Measurements from ENCODE around the gene TRIO.

Gene TRIO

DNA sequence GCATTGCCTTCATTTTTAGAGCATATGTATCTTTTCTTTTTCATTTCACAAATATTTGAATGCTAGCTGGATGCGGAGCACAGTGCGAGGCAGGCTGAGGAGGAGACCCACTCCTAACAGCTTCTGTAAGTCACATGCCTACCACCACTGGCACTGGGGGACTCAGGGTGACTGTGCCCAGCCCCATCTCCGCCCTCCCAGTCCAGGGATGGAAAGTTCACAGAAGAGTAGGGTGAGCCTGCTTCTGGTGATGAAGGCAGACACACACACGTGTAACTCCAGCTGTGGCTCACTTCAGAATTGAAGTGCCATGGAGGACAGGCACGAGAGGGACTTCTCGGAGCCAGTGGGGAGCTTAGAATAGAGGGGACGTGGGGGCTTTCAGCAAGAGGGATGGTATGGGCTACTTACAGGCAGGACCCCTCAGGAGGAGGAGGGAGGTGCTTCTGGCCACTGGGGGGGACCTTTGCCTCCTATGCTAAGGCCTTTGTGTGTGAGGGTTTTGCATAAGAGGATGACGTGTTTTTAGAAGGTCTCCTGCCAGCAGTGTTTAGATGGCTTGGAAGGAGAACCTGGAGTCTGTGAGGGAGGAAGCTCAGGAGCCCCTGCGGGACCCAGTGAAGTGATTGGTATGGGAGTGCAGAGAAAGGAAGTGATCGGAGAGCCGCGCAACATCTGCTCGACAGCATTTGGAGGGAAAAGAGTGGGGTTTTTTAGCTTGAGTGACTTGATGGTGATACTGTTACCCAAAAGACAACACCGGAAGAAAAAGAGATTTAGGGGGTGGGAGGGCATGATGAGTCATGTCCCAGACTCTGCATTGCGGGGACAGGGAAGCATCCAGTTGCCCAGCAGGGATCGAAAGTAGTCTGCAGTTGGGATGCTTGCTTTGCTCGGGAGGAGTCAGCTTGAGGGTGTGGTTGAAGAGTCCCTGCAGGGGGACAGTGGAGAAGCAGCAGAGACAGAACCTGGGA, 274.9 kb downstream of the TRIO start:
- H3K4me2 ChIP-seq = peak overlapping the region; percentile 29 to 84 (median 54)
- no peak for TF ChIP-seq Cebpa-rat (IDR thresholded peaks at IDR 0.05)

DNA sequence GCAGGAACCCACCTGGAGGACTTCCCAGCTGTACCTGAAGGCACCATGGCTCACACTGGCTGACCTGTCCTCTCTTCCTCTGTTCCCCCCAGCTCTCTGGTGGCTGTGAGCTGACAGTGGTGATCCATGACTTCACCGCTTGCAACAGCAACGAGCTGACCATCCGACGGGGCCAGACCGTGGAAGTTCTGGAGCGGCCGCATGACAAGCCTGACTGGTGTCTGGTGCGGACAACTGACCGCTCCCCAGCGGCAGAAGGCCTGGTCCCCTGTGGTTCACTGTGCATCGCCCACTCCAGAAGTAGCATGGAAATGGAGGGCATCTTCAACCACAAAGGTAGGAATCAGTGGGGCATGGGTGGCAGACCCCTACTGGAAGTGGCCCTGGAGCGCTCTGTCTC, 276.5 kb downstream of the TRIO start:
- TF ChIP-seq Cebpa-rat (IDR thresholded peaks at IDR 0.05) = no peak
- Histone ChIP-seq H3K9me3 (replicated peaks in 1 of 11) (no peaks in the 10 kb centered on the region), H3K36me3 (peaks cover 81 to 100% (median 89%) of the 10 kb centered on the region in 11 experiments), H3K4me3 (no peak overlapping the region), H4K20me1 (peaks cover 0 to 69% (median 35%) of the 10 kb centered on the region in 11 experiments; a peak in 17 of 22 replicates), H3K27me3 (no peaks in the 10 kb centered on the region), H3K27ac (no peak overlapping the region), H3K4me2 (peak overlapping the region in 10 of 11 experiments; percentile 4 to 84 (median 32); a peak in 13 of 22 replicates), H3K4me1 (peaks cover 28 to 79% (median 59%) of the 10 kb centered on the region in 10 experiments), H3K9ac (no peak overlapping the region)

More for the DNA sequence above, 274.9 kb downstream of the TRIO start:
- Histone ChIP-seq H3K9ac (no peak overlapping the region; a peak in 2 of 22 replicates), H3K9me3 (replicated peaks in 1 of 11) (no peaks in the 10 kb centered on the region), H3K27me3 (no peaks in the 10 kb centered on the region), H3K4me1 (peaks cover 28 to 89% (median 75%) of the 10 kb centered on the region in 10 experiments), H3K4me3 (no peak overlapping the region), H3K36me3 (peaks cover 65 to 97% (median 77%) of the 10 kb centered on the region in 11 experiments), H4K20me1 (peaks cover 0 to 78% (median 47%) of the 10 kb centered on the region in 11 experiments; a peak in 17 of 22 replicates), H3K27ac (peak overlapping the region in 4 of 11 experiments; percentile 8 to 38 (median 26); a peak in 3 of 22 replicates)

DNA sequence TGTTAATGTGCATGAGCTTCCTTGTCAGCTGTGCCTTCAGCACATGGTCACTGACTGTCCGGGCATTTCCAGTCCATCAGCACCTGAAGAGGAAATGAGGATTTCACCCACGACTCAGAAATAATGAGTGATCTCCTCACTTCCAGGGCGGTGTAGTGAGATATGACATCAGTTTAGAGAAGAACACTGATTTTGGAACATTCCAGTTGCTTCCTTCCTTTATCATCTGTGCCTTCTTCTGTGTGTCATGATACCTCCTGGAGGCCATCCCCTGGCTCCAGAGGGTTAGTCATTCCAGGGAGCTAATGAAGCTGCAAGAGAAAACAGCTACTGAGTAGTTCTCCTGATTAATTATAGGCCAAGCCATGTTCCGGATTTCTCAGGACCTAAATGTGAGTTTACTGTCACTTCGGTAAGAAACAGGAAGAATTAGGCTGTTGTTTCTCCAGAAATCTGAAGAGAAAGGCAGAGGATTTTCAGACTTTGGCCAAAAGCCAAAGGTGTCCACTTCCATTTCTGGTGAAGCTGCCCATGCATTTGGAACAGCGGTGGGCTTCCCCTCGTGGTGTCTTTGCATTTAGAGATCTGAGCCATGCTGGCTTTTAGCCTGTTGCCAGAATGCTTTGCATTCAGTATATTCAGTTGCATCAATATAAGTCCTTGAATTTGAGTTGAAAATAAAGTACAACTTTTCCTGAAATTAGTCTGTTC, 277.1 kb downstream of the TRIO start:
- no peak overlapping the region for H3K27ac ChIP-seq
- peaks cover 0 to 64% (median 35%) of the 10 kb centered on the region in 11 experiments; a peak in 17 of 22 replicates for H4K20me1 ChIP-seq
- H3K4me1 ChIP-seq = peaks cover 28 to 74% (median 53%) of the 10 kb centered on the region in 10 experiments
- no peak overlapping the region for H3K4me3 ChIP-seq
- H3K9ac ChIP-seq = no peak overlapping the region
- H3K9me3 ChIP-seq (replicated peaks in 1 of 11) = no peaks in the 10 kb centered on the region
- TF ChIP-seq Cebpa-rat (IDR thresholded peaks at IDR 0.05) = no peak
- H3K4me2 ChIP-seq = peak overlapping the region in 10 of 11 experiments; percentile 4 to 84 (median 32); a peak in 17 of 22 replicates
- peaks cover 85 to 100% (median 91%) of the 10 kb centered on the region in 11 experiments for H3K36me3 ChIP-seq
- no peaks in the 10 kb centered on the region for H3K27me3 ChIP-seq

DNA sequence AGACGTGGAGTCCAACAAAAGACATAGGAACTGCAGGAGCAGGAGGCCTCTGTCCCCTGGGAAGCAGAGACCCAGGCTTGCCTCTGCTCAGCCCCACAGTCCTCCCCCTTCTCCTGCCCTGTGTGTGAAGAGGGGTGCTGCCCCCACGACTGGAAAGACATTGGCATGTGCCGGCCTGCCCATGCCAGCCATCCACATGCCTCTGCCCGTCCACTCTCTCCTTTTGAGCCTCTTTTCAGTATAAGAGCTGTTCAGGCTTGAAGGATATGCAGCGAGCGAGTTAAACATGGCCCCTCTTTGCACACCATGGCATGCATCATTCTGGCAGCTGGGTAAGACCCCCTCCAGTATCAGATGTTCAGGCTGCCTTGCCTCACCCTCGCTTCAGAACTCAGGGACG, 278.7 kb downstream of the TRIO start:
- no peak for TF ChIP-seq Cebpa-rat (IDR thresholded peaks at IDR 0.05)
- H3K27me3 ChIP-seq = no peaks in the 10 kb centered on the region
- H3K4me2 ChIP-seq = 0 out of 22 replicates have a peak overlapping the region, but pooled peaks of 1 of the 11 experiments have one; percentile 22
- no peak overlapping the region for H3K4me3 ChIP-seq
- H3K9ac ChIP-seq = no peak overlapping the region
- H3K9me3 ChIP-seq (replicated peaks in 1 of 11) = no peaks in the 10 kb centered on the region
- peaks cover 91 to 100% (median 96%) of the 10 kb centered on the region in 11 experiments for H3K36me3 ChIP-seq
- no peak overlapping the region for H3K27ac ChIP-seq
- H3K4me1 ChIP-seq = peaks cover 28 to 58% (median 45%) of the 10 kb centered on the region in 10 experiments
- H4K20me1 ChIP-seq = peaks cover 0 to 63% (median 32%) of the 10 kb centered on the region in 11 experiments; a peak in 17 of 22 replicates

DNA sequence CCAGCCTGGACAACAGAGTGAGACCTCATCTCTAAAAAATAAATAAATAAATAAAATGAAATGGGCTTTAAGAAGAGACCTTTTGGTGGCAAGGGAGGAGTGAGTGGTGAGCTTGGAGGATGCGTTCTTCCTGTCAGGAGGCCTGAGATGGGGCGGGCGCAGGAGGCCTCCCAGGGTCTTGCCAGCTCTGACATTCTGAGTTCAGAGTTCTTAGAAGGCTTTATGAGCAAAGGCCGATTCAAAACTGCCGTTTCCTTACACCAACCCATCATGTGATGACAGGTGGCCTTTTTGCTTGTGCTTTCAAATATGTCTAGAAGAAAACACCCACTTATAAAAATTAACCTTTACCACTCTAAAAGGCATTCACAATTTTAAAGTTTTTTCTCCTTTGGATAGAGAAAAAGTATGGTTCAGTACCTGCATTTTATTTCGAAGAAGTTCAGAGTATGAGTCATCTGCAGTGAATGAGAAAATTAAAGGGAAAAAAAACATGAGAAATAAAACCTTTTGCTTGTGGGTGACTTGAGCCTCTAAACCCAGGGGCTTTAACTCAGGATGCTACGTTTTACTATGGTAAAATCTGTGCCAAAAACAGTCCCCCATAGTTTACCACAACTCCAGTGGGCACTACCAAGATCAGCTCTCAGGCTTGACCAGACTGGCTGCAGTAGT, 281.0 kb downstream of the TRIO start:
- Histone ChIP-seq H3K4me3 (no peak overlapping the region), H3K27ac (no peak overlapping the region), H3K4me2 (no peak overlapping the region), H4K20me1 (peaks cover 0 to 50% (median 20%) of the 10 kb centered on the region in 11 experiments; a peak in 15 of 22 replicates), H3K36me3 (peaks cover 96 to 100% (median 100%) of the 10 kb centered on the region in 11 experiments), H3K9me3 (replicated peaks in 1 of 11) (no peaks in the 10 kb centered on the region), H3K9ac (no peak overlapping the region), H3K4me1 (peaks cover 15 to 40% (median 24%) of the 10 kb centered on the region in 10 experiments), H3K27me3 (no peaks in the 10 kb centered on the region)
- no peak for TF ChIP-seq Cebpa-rat (IDR thresholded peaks at IDR 0.05)

- no peak for TF ChIP-seq Cebpa-rat (IDR thresholded peaks at IDR 0.05)
- Histone ChIP-seq H3K27ac (no peak overlapping the region), H3K36me3 (peaks cover 92 to 100% (median 98%) of the 10 kb centered on the region in 11 experiments), H3K4me3 (no peak overlapping the region), H3K4me2 (no peak overlapping the region), H3K27me3 (no peaks in the 10 kb centered on the region), H3K9me3 (replicated peaks in 1 of 11) (no peaks in the 10 kb centered on the region), H4K20me1 (peaks cover 0 to 36% (median 17%) of the 10 kb centered on the region in 11 experiments; a peak in 12 of 22 replicates), H3K9ac (no peak overlapping the region), H3K4me1 (peaks cover 3 to 26% (median 10%) of the 10 kb centered on the region in 10 experiments; a peak in 18 of 20 replicates)
Observed at GRCh38 chr5:14425559-14425958, 282.4 kb downstream of the TRIO start.

GRCh38 chr5:14426521-14426920, 283.4 kb downstream of the TRIO start:
- Histone ChIP-seq H3K27me3 (no peaks in the 10 kb centered on the region), H4K20me1 (peaks cover 0 to 33% (median 14%) of the 10 kb centered on the region in 11 experiments; a peak in 11 of 22 replicates), H3K4me2 (no peak overlapping the region), H3K36me3 (peaks cover 90 to 100% (median 99%) of the 10 kb centered on the region in 11 experiments), H3K4me3 (no peak overlapping the region), H3K27ac (no peak overlapping the region), H3K9me3 (replicated peaks in 1 of 11) (no peaks in the 10 kb centered on the region), H3K9ac (no peak overlapping the region), H3K4me1 (peaks cover 0 to 16% (median 1%) of the 10 kb centered on the region in 10 experiments; a peak in 5 of 20 replicates)
- no peak for TF ChIP-seq Cebpa-rat (IDR thresholded peaks at IDR 0.05)

Data from BLaER1 treated with 17β-estradiol and CSF1 and Interleukin-3, amounts not matched to agents 10 nM and 100 nM (cell line).